OCI-LY7 (cell line): ENCODE data around the gene STX8. TPM values are rescaled to one million over a fixed set of nuclear protein-coding genes. Genes with fewer than 3 reads are reported as not detected.

ENCODE experiments used
- BruUV-seq: library from RNA; stranded (reverse); fragments of 400-500 nt; replicated peaks from 2 replicates; lab custom pipeline; 2021; lab: Mats Ljungman, UMichigan
- CTCF ChIA-PET: fragments of 300-600 bp; sonication (Branson Sonifier 250); formaldehyde crosslinking; loops from one replicate; lab custom pipeline; 2022; ENCODE audit warnings: antibody characterized with exemption; ENCODE audit not compliant: unreplicated experiment; lab: Charles Lee
- POLR2A ChIA-PET: fragments of 300-600 bp; sonication (Branson Sonifier 250); formaldehyde crosslinking; loops from one replicate; lab custom pipeline; 2022; ENCODE audit warnings: antibody characterized with exemption; lab: Charles Lee
- DNase-seq: peaks from one replicate; pipeline ENCODE4 v3.0.0-alpha.2; 2015; ENCODE audit warnings: low spot score
- H2AFZ ChIP-seq: fragments of 200-600 bp; sonication (generic), shearing (Covaris generic); 2 replicates; pipeline ENCODE4 v1.6.1; 2014; ENCODE audit warnings: mild to moderate bottlenecking, antibody characterized with exemption, low read length, moderate library complexity
- H3K27ac ChIP-seq: fragments of 200-600 bp; sonication (generic); 2 replicates; pipeline ENCODE4 v1.5.1; 2014; ENCODE audit warnings: mixed run types, low read depth, mild to moderate bottlenecking, moderate library complexity, low read length, inconsistent platforms; ENCODE audit not compliant: poor library complexity, severe bottlenecking
- H3K36me3 ChIP-seq: fragments of 200-600 bp; sonication (generic); 2 replicates; pipeline ENCODE4 v1.6.1; 2014; ENCODE audit warnings: mild to moderate bottlenecking, antibody characterized with exemption, low read length, moderate library complexity, mixed read lengths; ENCODE audit not compliant: insufficient read depth
- H3K4me1 ChIP-seq: fragments of 200-600 bp; sonication (generic); 2 replicates; pipeline ENCODE4 v1.5.1; 2014; ENCODE audit warnings: mild to moderate bottlenecking, low read length; ENCODE audit not compliant: insufficient read depth, poor library complexity, severe bottlenecking
- H3K4me2 ChIP-seq: fragments of 200-600 bp; sonication (generic); 2 replicates; pipeline ENCODE4 v1.6.1; 2014; ENCODE audit warnings: mild to moderate bottlenecking, low read length
- H3K4me3 ChIP-seq: fragments of 200-600 bp; sonication (generic); 2 replicates; pipeline ENCODE4 v1.5.1; 2014; ENCODE audit warnings: mild to moderate bottlenecking, low read depth, low read length; ENCODE audit not compliant: poor library complexity, severe bottlenecking
- H3K79me2 ChIP-seq: fragments of 200-600 bp; sonication (generic); 2 replicates; pipeline ENCODE4 v1.6.1; 2016; ENCODE audit warnings: low read depth, mild to moderate bottlenecking, low read length, moderate library complexity, mixed read lengths; ENCODE audit not compliant: insufficient read depth
- H3K9me2 ChIP-seq: fragments of 200-600 bp; sonication (generic); 2 replicates; pipeline ENCODE4 v1.6.1; 2016; ENCODE audit warnings: mild to moderate bottlenecking, low read length, mixed read lengths; ENCODE audit not compliant: insufficient read depth
- H3K9me3 ChIP-seq: fragments of 200-600 bp; sonication (generic); 2 replicates; pipeline ENCODE4 v1.6.1; 2014; ENCODE audit warnings: mild to moderate bottlenecking, mixed run types, low read length, mixed read lengths
- H4K20me1 ChIP-seq: fragments of 200-600 bp; sonication (generic); 2 replicates; pipeline ENCODE4 v1.6.1; 2014; ENCODE audit warnings: mild to moderate bottlenecking, antibody characterized with exemption, low read length, moderate library complexity, mixed read lengths; ENCODE audit not compliant: insufficient read depth
- EZH2phosphoT487 ChIP-seq: fragments of 200-600 bp; sonication (generic); IDR thresholded peaks from 2 replicates; pipeline ENCODE4 v1.6.1; 2018; ENCODE audit warnings: low read depth, borderline replicate concordance, mild to moderate bottlenecking, mixed run types, antibody characterized with exemption, low read length, moderate library complexity, mixed read lengths
- intact Hi-C: fragments of 100-400 bp; cut with micrococcal nuclease; formaldehyde crosslinking; loops from one replicate; pipeline ENCODE4 v1.10.0; 2022; ENCODE audit not compliant: unreplicated experiment
- total RNA-seq, 2 experiments: library from RNA; depleted of rRNA in 1 of 2; stranded (reverse); fragments of >200 nt in 1 of 2; shearing (Covaris generic) in 1 of 2; gene quantifications; 2 replicates each; pipeline ENCODE4 v1.2.3, GENCODE V29; 2014 to 2022
- TF ChIP-seq, protein P1 (sequence below): fragments of 200-600 bp; sonication (generic); conservative IDR thresholded peaks from 2 replicates; pipeline ENCODE4 v1.5.1; 2014; ENCODE audit warnings: mild to moderate bottlenecking, antibody characterized with exemption, low read length, moderate library complexity, mixed read lengths

Gene STX8
- total RNA-seq, 2 experiments from 2014 or later, result 56.7 to 69.0 TPM

DNA sequence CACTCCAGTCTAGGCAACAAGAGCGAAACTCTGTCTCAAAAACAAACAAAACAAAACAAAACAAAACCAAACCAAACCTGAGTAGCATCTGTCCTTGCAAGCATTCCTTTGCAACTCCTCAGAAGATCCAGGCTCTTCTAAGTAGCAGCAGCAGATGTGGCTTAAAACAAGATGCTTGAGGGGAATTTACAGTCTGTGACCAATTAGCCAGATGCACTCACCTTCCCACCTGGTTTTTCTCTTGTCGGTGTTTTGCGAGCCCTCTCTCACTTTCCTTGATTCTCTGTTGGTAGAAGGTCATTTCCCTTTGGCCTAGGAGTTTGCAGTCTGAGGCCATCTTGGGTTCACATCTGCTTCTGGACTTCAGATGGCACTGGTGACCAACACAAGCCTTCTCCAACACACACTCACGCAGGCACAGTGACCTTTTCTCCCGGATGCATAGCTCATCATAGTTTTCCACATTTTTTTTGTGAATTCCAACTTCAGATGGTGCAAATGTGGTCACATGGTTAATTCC is 276.8 kb downstream of the STX8 start:
- no TSS peak for BruUV-seq
- Histone ChIP-seq H3K4me2 (no peak overlapping the region), H3K9me3 (no peaks in the 10 kb centered on the region), H4K20me1 (no peaks in the 10 kb centered on the region), H3K36me3 (no peaks in the 10 kb centered on the region), H3K4me1 (no peaks in the 10 kb centered on the region), H3K27ac (no peak overlapping the region), H3K9me2 (no peaks in the 10 kb centered on the region), H3K4me3 (no peak overlapping the region), H3K79me2 (no peaks in the 10 kb centered on the region), H2AFZ (no peak overlapping the region)
- POLR2A ChIA-PET, result no interaction called here
- TF ChIP-seq, protein P1, sequence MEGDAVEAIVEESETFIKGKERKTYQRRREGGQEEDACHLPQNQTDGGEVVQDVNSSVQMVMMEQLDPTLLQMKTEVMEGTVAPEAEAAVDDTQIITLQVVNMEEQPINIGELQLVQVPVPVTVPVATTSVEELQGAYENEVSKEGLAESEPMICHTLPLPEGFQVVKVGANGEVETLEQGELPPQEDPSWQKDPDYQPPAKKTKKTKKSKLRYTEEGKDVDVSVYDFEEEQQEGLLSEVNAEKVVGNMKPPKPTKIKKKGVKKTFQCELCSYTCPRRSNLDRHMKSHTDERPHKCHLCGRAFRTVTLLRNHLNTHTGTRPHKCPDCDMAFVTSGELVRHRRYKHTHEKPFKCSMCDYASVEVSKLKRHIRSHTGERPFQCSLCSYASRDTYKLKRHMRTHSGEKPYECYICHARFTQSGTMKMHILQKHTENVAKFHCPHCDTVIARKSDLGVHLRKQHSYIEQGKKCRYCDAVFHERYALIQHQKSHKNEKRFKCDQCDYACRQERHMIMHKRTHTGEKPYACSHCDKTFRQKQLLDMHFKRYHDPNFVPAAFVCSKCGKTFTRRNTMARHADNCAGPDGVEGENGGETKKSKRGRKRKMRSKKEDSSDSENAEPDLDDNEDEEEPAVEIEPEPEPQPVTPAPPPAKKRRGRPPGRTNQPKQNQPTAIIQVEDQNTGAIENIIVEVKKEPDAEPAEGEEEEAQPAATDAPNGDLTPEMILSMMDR, result no peak
- no peak for TF ChIP-seq EZH2phosphoT487
- intact Hi-C loops, result no loop called here
- no peak for DNase-seq
- CTCF ChIA-PET, result no interaction called here

GRCh38 chr17:9298135-9298534 is 277.5 kb downstream of the STX8 start:
- POLR2A ChIA-PET, result interaction anchor here (0.6 kb wide), 1 partner anchor 776 kb away, joined by 4 read pairs; no protein-coding TSS in a partner anchor
- TF ChIP-seq, protein P1, result no peak
- no peak for TF ChIP-seq EZH2phosphoT487
- intact Hi-C loops, result no loop called here

DNA sequence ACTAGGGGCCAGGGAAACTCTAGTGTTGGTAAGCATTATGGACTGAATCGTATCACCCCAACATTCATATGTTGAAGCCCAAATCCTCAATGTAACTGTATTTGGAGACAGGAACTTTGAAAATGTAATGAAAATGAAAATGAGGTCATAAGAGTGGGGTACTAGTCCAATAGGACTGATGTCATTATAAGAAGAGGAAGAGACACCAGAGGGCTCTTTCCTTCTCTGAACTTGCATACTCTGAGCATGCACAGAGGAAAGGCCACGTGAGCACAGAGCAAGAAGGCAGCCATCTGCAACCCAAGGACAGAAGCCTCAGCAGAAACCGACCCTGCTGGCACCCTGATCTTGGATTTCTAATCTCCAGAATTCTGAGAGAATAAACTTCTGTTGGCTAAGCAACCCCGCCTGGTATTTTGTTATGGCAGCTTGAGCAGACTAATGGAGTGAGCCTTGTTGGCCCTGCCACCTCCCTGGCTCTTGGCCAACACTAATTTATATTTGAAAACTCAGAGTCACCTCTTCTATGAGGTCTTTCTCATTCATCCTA is 280.9 kb downstream of the STX8 start:
- DNase-seq, result no peak

More at GRCh38 chr17:9298135-9298534, 277.5 kb downstream of the STX8 start:
- H3K36me3 ChIP-seq, result no peaks in the 10 kb centered on the region
- no peak overlapping the region for H3K4me3 ChIP-seq
- H3K9me2 ChIP-seq, result no peaks in the 10 kb centered on the region
- DNase-seq, result no peak
- CTCF ChIA-PET, result no interaction called here
- H3K9me3 ChIP-seq, result no peaks in the 10 kb centered on the region
- no peaks in the 10 kb centered on the region for H3K79me2 ChIP-seq
- H4K20me1 ChIP-seq, result no peaks in the 10 kb centered on the region
- H3K4me1 ChIP-seq, result no peaks in the 10 kb centered on the region
- no TSS peak for BruUV-seq
- H3K4me2 ChIP-seq, result no peak overlapping the region
- no peak overlapping the region for H3K27ac ChIP-seq
- H2AFZ ChIP-seq, result no peak overlapping the region

More for the DNA sequence above, 280.9 kb downstream of the STX8 start:
- ChIA-PET CTCF (no interaction called here), POLR2A (no interaction called here)
- Histone ChIP-seq H3K36me3 (no peaks in the 10 kb centered on the region), H3K4me1 (no peaks in the 10 kb centered on the region), H3K27ac (no peak overlapping the region), H3K9me2 (no peaks in the 10 kb centered on the region), H3K4me2 (no peak overlapping the region), H3K4me3 (no peak overlapping the region), H4K20me1 (no peaks in the 10 kb centered on the region), H2AFZ (no peak overlapping the region), H3K9me3 (no peaks in the 10 kb centered on the region), H3K79me2 (no peaks in the 10 kb centered on the region)
- intact Hi-C loops, result no loop called here
- BruUV-seq, result no TSS peak
- TF ChIP-seq, protein P1, result no peak
- no peak for TF ChIP-seq EZH2phosphoT487
